Activated naive CD4-positive, alpha-beta T cell treated with anti-CD3 and anti-CD28 coated beads, Interleukin-2, amount 50 U/mL, for 16 hours (primary cell): ENCODE measurements around the gene PBRM1.

ENCODE experiments used
- DNase-seq: peaks from one replicate; pipeline ENCODE4 v3.0.0-alpha.2; 2020

The PBRM1 gene

GRCh38 chr3:52521881-52522650 is 163.6 kb downstream of the PBRM1 start:
- no peak for DNase-seq

GRCh38 chr3:52521488-52521824 is 164.3 kb downstream of the PBRM1 start:
- DNase-seq = no peak

GRCh38 chr3:52520716-52521487 is 164.8 kb downstream of the PBRM1 start:
- no peak for DNase-seq

GRCh38 chr3:52520141-52520667 is 165.5 kb downstream of the PBRM1 start:
- DNase-seq = no peak

GRCh38 chr3:52519445-52520140 is 166.1 kb downstream of the PBRM1 start:
- DNase-seq = no peak

GRCh38 chr3:52518723-52519444 is 166.8 kb downstream of the PBRM1 start:
- DNase-seq = no peak

- DNase-seq = no peak
Measured at GRCh38 chr3:52517796-52518722, 167.7 kb downstream of the PBRM1 start.

GRCh38 chr3:52516509-52517195 is 169.1 kb downstream of the PBRM1 start:
- DNase-seq = no peak

GRCh38 chr3:52515192-52515591 is 170.5 kb downstream of the PBRM1 start:
- DNase-seq = no peak

GRCh38 chr3:52514576-52514975 is 171.1 kb downstream of the PBRM1 start:
- no peak for DNase-seq

- no peak for DNase-seq
Measured at GRCh38 chr3:52513281-52513680, 172.4 kb downstream of the PBRM1 start.

- DNase-seq = no peak
Measured at GRCh38 chr3:52512727-52513126, 173.0 kb downstream of the PBRM1 start.

GRCh38 chr3:52512105-52512504 is 173.6 kb downstream of the PBRM1 start:
- no peak for DNase-seq

GRCh38 chr3:52511509-52511908 is 174.2 kb downstream of the PBRM1 start:
- DNase-seq = no peak

GRCh38 chr3:52509753-52510328 is 175.9 kb downstream of the PBRM1 start:
- no peak for DNase-seq

- no peak for DNase-seq
Measured at GRCh38 chr3:52507359-52507758, 178.4 kb downstream of the PBRM1 start.

- DNase-seq = no peak
Measured at GRCh38 chr3:52506266-52506966, 179.3 kb downstream of the PBRM1 start.

- DNase-seq = no peak
Measured at GRCh38 chr3:52504977-52505376, 180.7 kb downstream of the PBRM1 start.

GRCh38 chr3:52503788-52504424 is 181.8 kb downstream of the PBRM1 start:
- DNase-seq = no peak
